K562 (cell line): ENCODE results near the gene GLB1L3. TPM values are rescaled to one million over a fixed set of nuclear protein-coding genes. Genes with fewer than 3 reads are reported as not detected.

Experiments
- ATAC-seq: fragments of 200-7000 bp; cut with Tn5 transposase; 3 replicates; pipeline ENCODE4 v1.9.1; 2020; ENCODE audit warnings: moderate library complexity
- BruUV-seq: library from RNA; stranded (reverse); fragments of 400-500 nt; replicated peaks from 2 replicates; lab custom pipeline; 2021; lab: Mats Ljungman, UMichigan
- CTCF ChIA-PET: fragments of 300-600 bp; formaldehyde crosslinking; extraction: SDS; loops from one replicate; lab custom pipeline; 2021; ENCODE audit warnings: low intra/inter-chr PET ratio; lab: Yijun Ruan, JAX
- POLR2A ChIA-PET: fragments of 300-600, 350-650 bp; sonication (Branson Sonifier 250); formaldehyde crosslinking; extraction: SDS; loops from one replicate; lab custom pipeline; 2021; ENCODE audit warnings: antibody characterized with exemption, inconsistent platforms; lab: Yijun Ruan, JAX
- DNase-seq, 4 experiments: peaks; one replicate each; pipeline versions ENCODE4 v3.0.0 to v3.0.0-alpha.2; 2011 to 2018; ENCODE audit warnings: low spot score in 3 of 4, mixed read lengths in 3 of 4; ENCODE audit errors: extremely low read depth in 1 of 4
- FAIRE-seq: peaks from 2 replicates; lab custom pipeline; 2011; peaks lifted over from hg19 to GRCh38; lab: Jason Lieb, UNC
- H2AFZ ChIP-seq: 2 replicates; pipeline ENCODE4 v1.6.0; 2011; ENCODE audit warnings: low read depth, low read length, control low read depth, inconsistent platforms
- H3K27ac ChIP-seq: fragments of 200-600 bp; 3 replicates; pipeline ENCODE4 v1.8.0; 2011; ENCODE audit warnings: low read depth, mild to moderate bottlenecking, control low read depth, inconsistent platforms, low read length, moderate library complexity, mixed read lengths; ENCODE audit errors: extremely low read depth
- H3K27me3 ChIP-seq, 2 experiments: fragments of 300-600 bp in 1 of 2; 2 replicates in 1 of 2; 3 replicates in 1 of 2; pipeline versions ENCODE4 v1.6.0 to v1.8.0; 2011; ENCODE audit warnings: inconsistent platforms in 2 of 2, low read length in 2 of 2, mild to moderate bottlenecking in 1 of 2, mixed read lengths in 1 of 2, moderate library complexity in 1 of 2; ENCODE audit not compliant: control insufficient read depth in 2 of 2, insufficient read depth in 2 of 2
- H3K36me3 ChIP-seq: fragments of 300-600 bp; 3 replicates; pipeline ENCODE4 v1.8.0; 2011; ENCODE audit warnings: mild to moderate bottlenecking, low read length, inconsistent platforms; ENCODE audit not compliant: control insufficient read depth, insufficient read depth
- H3K4me1 ChIP-seq, 2 experiments: fragments of 200-600 bp in 1 of 2; replicated peaks in 1 of 2; 2 replicates in 1 of 2; 3 replicates in 1 of 2; pipeline versions ENCODE4 v1.5.1 to v1.8.0; 2011; ENCODE audit warnings: inconsistent platforms in 2 of 2, low read length in 2 of 2, mild to moderate bottlenecking in 1 of 2, mixed read lengths in 1 of 2, moderate library complexity in 1 of 2; ENCODE audit not compliant: control insufficient read depth in 2 of 2, insufficient read depth in 2 of 2
- H3K4me2 ChIP-seq: 2 replicates; pipeline ENCODE4 v1.6.1; 2011; ENCODE audit warnings: low read length, control low read depth, inconsistent platforms, mixed read lengths; ENCODE audit not compliant: insufficient read depth
- H3K4me3 ChIP-seq: fragments of 200-600 bp; sonication (generic), shearing (Covaris generic); 2 replicates; pipeline ENCODE4 v1.5.1; 2016; ENCODE audit warnings: control low read depth, inconsistent platforms
- H3K79me2 ChIP-seq: fragments of 200-600 bp; 3 replicates; pipeline ENCODE4 v1.8.0; 2011; ENCODE audit warnings: low read length, inconsistent platforms; ENCODE audit not compliant: control insufficient read depth, insufficient read depth
- H3K9ac ChIP-seq, 2 experiments: 2 replicates each; pipeline versions ENCODE4 v1.6.0 to v1.6.1; 2011; ENCODE audit warnings: low read depth in 2 of 2, low read length in 2 of 2, control low read depth in 1 of 2, inconsistent platforms in 1 of 2, mild to moderate bottlenecking in 1 of 2, mixed read lengths in 1 of 2; ENCODE audit not compliant: insufficient read depth in 1 of 2
- H3K9me1 ChIP-seq: one replicate; pipeline ENCODE4 v1.6.0; 2011; ENCODE audit warnings: inconsistent platforms, mild to moderate bottlenecking, low read length, moderate library complexity; ENCODE audit not compliant: control insufficient read depth, insufficient read depth
- H3K9me3 ChIP-seq: replicated peaks from 2 replicates; pipeline ENCODE4 v1.5.1; 2011; ENCODE audit warnings: low read depth, low read length, inconsistent platforms; ENCODE audit not compliant: control insufficient read depth, insufficient read depth
- H4K20me1 ChIP-seq: replicated peaks from 2 replicates; pipeline ENCODE4 v1.6.1; 2011; ENCODE audit warnings: low read length, inconsistent platforms, mixed read lengths; ENCODE audit not compliant: control insufficient read depth, insufficient read depth
- COPS2 ChIP-seq: fragments of 450-650 bp; conservative IDR thresholded peaks from 2 replicates; pipeline ENCODE4 v1.6.1; 2016; ENCODE audit warnings: mild to moderate bottlenecking, moderate library complexity
- HDAC3 ChIP-seq: fragments of 450-650 bp; IDR thresholded peaks from 2 replicates; pipeline ENCODE4 v1.6.1; 2018; ENCODE audit warnings: borderline replicate concordance, mild to moderate bottlenecking, moderate library complexity; ENCODE audit not compliant: partially characterized antibody
- NCOA1 ChIP-seq: fragments of 450-650 bp; IDR thresholded peaks from 2 replicates; pipeline ENCODE4 v1.6.1; 2016; ENCODE audit warnings: low read depth
- RFX5 ChIP-seq: IDR thresholded peaks from 2 replicates; pipeline ENCODE4 v1.6.1; 2011; ENCODE audit warnings: low read depth, mild to moderate bottlenecking, improper control_type of control experiment, low read length
- TAF15 ChIP-seq: fragments of 200-400 bp; formaldehyde crosslinking; IDR thresholded peaks from 2 replicates; pipeline ENCODE4 v1.6.1; 2017; ENCODE audit warnings: mild to moderate bottlenecking, low read depth, low read length, moderate library complexity
- TEAD1 ChIP-seq, 2 experiments: fragments of 450-650 bp in 1 of 2; sonication (generic) in 1 of 2; formaldehyde crosslinking; IDR thresholded peaks; 2 replicates each; pipeline versions ENCODE4 v1.4.0 to v1.8.0; 2020 to 2022; ENCODE audit warnings: mild to moderate bottlenecking in 2 of 2, missing genetic modification reagents in 1 of 2
- WGBS: fragments of 100-300 bp; shearing (Covaris generic); methylation state at CpG from one replicate; pipeline ENCODE4 v1.1.6; 2016; ENCODE audit warnings: low coverage, mixed read lengths; ENCODE audit not compliant: insufficient coverage; ENCODE audit errors: missing lambda C conversion rate; 5-methylcytosine and 5-hydroxymethylcytosine counted together
- in situ Hi-C: fragments of 300-500 bp; cut with MboI; formaldehyde crosslinking; loops from 4 replicates; pipeline ENCODE4 v1.15.0; 2018; ENCODE audit warnings: inconsistent platforms, mixed read lengths
- intact Hi-C: fragments of 100-400 bp; cut with micrococcal nuclease; formaldehyde crosslinking; loops from 2 replicates; pipeline ENCODE4 v1.14.2; 2022
- polyA plus RNA-seq, 8 experiments: library from polyadenylated mRNA; depleted of rRNA in 4 of 8; stranded (reverse) in 5 of 8; unstranded in 3 of 8; fragments of >200 nt; fragmentation: Nextera tagmentation in 2 of 8; fragmentation: Illumina TruSeq in 1 of 8; extraction: Ambion mirVana in 2 of 8; extraction: Trizol in 1 of 8; gene quantifications; 2 replicates each; pipeline versions ENCODE4 v1.2.1 to v1.2.3, GENCODE V29; 2011 to 2014; ENCODE audit warnings: inconsistent platforms in 1 of 8, missing spikeins in 1 of 8
- total RNA-seq, 7 experiments: library from RNA; depleted of rRNA in 6 of 7; stranded (reverse); fragments of >200 nt in 6 of 7; fragmentation: Illumina TruSeq in 2 of 7; extraction: Trizol in 2 of 7; gene quantifications; 2 replicates each; pipeline versions ENCODE4 v1.2.1 to v1.2.3, GENCODE V29; 2011 to 2021; ENCODE audit warnings: low replicate concordance in 1 of 7
- TF ChIP-seq, protein P1 (sequence below): fragments of 200-600 bp; sonication (generic); IDR thresholded peaks from one replicate; pipeline ENCODE4 v1.6.1; 2012; ENCODE audit warnings: mild to moderate bottlenecking, low read depth, low read length, inconsistent platforms

GLB1L3 gene
- total and polyA plus RNA-seq, 9 of the 15 experiments (the other 6 are each of a cell fraction or from before 2014, with no cell fraction given) = 0.18 to 3.3 (median 0.49) TPM

DNA sequence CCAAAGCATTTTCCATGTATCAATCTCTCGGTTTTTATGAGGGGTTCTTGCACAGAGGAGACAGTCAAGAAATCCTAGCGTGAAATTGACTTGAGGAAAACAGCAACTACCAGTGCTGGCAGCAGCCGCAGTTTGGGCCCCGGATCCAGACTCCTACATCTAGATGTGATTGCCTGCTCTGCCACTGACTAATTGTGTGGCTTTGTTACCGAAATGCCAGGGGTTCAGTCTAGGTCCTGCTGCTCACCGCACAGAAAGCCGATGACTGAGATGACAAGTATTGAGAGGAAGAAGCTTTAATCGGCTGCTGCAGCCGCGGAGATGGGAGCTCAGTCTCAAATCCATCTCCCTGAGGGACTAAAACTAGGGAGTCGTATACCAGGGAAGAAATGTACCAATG, 8.2 kb upstream of the GLB1L3 start:
- ChIA-PET CTCF (no interaction called here), POLR2A (interaction anchor here (1.0 kb wide), 1 partner anchor 17 kb away, joined by 5 read pairs; no protein-coding TSS in a partner anchor)
- no peaks in the 10 kb centered on the region for H4K20me1 ChIP-seq

More for the DNA sequence above, 8.2 kb upstream of the GLB1L3 start:
- no peak overlapping the region for H3K27ac ChIP-seq
- in situ Hi-C loops = no loop called here
- TF ChIP-seq TEAD1 (CRISPR knock-in tag; IDR thresholded peaks at IDR 0.05) (no peak), TAF15 (no peak), COPS2 (no peak), NCOA1 (no peak), HDAC3 (no peak), RFX5 (no peak)
- TF ChIP-seq, protein P1, sequence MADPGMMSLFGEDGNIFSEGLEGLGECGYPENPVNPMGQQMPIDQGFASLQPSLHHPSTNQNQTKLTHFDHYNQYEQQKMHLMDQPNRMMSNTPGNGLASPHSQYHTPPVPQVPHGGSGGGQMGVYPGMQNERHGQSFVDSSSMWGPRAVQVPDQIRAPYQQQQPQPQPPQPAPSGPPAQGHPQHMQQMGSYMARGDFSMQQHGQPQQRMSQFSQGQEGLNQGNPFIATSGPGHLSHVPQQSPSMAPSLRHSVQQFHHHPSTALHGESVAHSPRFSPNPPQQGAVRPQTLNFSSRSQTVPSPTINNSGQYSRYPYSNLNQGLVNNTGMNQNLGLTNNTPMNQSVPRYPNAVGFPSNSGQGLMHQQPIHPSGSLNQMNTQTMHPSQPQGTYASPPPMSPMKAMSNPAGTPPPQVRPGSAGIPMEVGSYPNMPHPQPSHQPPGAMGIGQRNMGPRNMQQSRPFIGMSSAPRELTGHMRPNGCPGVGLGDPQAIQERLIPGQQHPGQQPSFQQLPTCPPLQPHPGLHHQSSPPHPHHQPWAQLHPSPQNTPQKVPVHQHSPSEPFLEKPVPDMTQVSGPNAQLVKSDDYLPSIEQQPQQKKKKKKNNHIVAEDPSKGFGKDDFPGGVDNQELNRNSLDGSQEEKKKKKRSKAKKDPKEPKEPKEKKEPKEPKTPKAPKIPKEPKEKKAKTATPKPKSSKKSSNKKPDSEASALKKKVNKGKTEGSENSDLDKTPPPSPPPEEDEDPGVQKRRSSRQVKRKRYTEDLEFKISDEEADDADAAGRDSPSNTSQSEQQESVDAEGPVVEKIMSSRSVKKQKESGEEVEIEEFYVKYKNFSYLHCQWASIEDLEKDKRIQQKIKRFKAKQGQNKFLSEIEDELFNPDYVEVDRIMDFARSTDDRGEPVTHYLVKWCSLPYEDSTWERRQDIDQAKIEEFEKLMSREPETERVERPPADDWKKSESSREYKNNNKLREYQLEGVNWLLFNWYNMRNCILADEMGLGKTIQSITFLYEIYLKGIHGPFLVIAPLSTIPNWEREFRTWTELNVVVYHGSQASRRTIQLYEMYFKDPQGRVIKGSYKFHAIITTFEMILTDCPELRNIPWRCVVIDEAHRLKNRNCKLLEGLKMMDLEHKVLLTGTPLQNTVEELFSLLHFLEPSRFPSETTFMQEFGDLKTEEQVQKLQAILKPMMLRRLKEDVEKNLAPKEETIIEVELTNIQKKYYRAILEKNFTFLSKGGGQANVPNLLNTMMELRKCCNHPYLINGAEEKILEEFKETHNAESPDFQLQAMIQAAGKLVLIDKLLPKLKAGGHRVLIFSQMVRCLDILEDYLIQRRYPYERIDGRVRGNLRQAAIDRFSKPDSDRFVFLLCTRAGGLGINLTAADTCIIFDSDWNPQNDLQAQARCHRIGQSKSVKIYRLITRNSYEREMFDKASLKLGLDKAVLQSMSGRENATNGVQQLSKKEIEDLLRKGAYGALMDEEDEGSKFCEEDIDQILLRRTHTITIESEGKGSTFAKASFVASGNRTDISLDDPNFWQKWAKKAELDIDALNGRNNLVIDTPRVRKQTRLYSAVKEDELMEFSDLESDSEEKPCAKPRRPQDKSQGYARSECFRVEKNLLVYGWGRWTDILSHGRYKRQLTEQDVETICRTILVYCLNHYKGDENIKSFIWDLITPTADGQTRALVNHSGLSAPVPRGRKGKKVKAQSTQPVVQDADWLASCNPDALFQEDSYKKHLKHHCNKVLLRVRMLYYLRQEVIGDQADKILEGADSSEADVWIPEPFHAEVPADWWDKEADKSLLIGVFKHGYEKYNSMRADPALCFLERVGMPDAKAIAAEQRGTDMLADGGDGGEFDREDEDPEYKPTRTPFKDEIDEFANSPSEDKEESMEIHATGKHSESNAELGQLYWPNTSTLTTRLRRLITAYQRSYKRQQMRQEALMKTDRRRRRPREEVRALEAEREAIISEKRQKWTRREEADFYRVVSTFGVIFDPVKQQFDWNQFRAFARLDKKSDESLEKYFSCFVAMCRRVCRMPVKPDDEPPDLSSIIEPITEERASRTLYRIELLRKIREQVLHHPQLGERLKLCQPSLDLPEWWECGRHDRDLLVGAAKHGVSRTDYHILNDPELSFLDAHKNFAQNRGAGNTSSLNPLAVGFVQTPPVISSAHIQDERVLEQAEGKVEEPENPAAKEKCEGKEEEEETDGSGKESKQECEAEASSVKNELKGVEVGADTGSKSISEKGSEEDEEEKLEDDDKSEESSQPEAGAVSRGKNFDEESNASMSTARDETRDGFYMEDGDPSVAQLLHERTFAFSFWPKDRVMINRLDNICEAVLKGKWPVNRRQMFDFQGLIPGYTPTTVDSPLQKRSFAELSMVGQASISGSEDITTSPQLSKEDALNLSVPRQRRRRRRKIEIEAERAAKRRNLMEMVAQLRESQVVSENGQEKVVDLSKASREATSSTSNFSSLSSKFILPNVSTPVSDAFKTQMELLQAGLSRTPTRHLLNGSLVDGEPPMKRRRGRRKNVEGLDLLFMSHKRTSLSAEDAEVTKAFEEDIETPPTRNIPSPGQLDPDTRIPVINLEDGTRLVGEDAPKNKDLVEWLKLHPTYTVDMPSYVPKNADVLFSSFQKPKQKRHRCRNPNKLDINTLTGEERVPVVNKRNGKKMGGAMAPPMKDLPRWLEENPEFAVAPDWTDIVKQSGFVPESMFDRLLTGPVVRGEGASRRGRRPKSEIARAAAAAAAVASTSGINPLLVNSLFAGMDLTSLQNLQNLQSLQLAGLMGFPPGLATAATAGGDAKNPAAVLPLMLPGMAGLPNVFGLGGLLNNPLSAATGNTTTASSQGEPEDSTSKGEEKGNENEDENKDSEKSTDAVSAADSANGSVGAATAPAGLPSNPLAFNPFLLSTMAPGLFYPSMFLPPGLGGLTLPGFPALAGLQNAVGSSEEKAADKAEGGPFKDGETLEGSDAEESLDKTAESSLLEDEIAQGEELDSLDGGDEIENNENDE = no peak
- no peaks in the 10 kb centered on the region for H3K9me3 ChIP-seq
- no peak overlapping the region for H2AFZ ChIP-seq
- H3K4me2 ChIP-seq = no peak overlapping the region
- H3K4me3 ChIP-seq = no peak overlapping the region
- ATAC-seq (no peak), DNase-seq (no peak), FAIRE-seq (no peak)
- H3K4me1 ChIP-seq = peaks cover 0 to 4% of the 10 kb centered on the region in 2 experiments; a peak in 2 of 5 replicates
- H3K9ac ChIP-seq = no peak overlapping the region
- no peaks in the 10 kb centered on the region for H3K9me1 ChIP-seq
- H3K36me3 ChIP-seq = peaks cover 7% of the 10 kb centered on the region; the same call in 1 of the 3 replicates
- peaks cover 13 to 35% of the 10 kb centered on the region in 2 experiments for H3K27me3 ChIP-seq
- intact Hi-C loops = no loop called here
- no peaks in the 10 kb centered on the region for H3K79me2 ChIP-seq
- BruUV-seq = no TSS peak
- WGBS = 63% methylated on average over 11 of the region's 11 CpGs
